ENCODE measurements around the gene DNAJB12. TPM values are rescaled to one million over a fixed set of nuclear protein-coding genes. Genes with fewer than 3 reads are reported as not detected.
"Not testable (repeated sequence)": the region's sequence is repeated elsewhere in the genome, so short reads cannot be mapped to it uniquely, and the experiment has no call there.

Gene DNAJB12
- total RNA-seq, 2 donors from 2014 or later, result 25.3 to 26.4 TPM

GRCh38 chr10:72334825-72335393 lies 19.8 kb downstream of the DNAJB12 start:
- intact Hi-C loops (cut with DNase I), result loop anchor here (5.0 to 10.0 kb wide), 5 partner anchors 110 to 380 kb away; partner anchors contain the start of genes ANAPC16 (in 1 of the 2), ASCC1 (in 1 of the 2) and CHST3 (in 1 of the 2)
- DNase-seq (ENCODE audit: low spot score), result peak; percentile 98

GRCh38 chr10:72334196-72334824 lies 20.4 kb downstream of the DNAJB12 start:
- DNase-seq (ENCODE audit: low spot score), result no peak
- intact Hi-C loops (cut with DNase I), result loop anchor here (10.0 kb wide), 4 partner anchors 110 to 380 kb away; partner anchors contain the start of genes ANAPC16 (in 1 of the 2), ASCC1 (in 1 of the 2) and CHST3 (in 1 of the 2)

DNA sequence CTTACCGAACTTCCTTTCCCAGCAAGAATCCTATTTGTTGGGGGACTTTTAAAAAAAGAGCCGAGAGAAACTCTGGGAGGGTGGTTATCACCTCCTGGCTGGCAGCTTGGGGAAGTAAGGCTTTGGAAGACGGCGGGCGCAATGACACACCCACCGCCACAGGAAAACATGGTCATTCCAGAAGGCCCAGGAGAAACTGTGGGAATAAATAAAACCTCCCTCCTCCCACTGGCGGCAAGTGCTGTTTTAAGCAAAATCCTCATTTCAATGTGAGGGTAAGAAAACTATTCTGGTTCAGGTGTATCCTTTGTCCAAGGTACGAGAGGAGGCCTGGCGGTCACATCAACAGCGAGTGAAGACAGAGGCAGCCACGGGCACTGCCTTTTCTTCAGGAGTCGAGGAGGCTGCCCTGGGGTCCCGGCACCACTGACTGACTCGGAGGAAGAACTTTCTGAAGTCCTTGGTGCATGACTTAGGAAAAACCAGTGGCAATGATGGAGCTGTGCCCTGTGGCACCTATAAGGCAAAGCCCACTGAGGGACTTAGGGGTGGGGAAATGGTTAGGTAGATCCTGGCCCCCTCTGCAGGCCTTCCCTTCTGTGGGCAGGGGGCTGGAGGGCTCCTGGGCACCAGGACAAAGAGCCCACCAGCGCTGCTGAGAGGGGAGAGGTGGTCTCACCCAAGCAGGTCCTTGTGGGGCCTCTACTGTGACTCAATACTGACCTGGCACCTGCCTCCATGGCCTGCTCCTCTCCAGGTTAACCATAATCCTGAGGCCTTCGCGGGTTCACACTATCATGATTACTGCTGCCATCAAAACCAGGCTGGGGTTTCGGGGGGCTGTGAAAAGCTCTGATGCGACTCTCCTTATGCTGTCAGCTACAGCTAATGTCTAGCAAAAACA lies 21.4 kb downstream of the DNAJB12 start:
- DNase-seq (ENCODE audit: low spot score), result no peak
- intact Hi-C loops (cut with DNase I), result loop anchor here (10.0 kb wide), 4 partner anchors 109 to 379 kb away; partner anchors contain the start of genes ANAPC16 (in 1 of the 2), ASCC1 (in 1 of the 2) and CHST3 (in 1 of the 2)

DNA sequence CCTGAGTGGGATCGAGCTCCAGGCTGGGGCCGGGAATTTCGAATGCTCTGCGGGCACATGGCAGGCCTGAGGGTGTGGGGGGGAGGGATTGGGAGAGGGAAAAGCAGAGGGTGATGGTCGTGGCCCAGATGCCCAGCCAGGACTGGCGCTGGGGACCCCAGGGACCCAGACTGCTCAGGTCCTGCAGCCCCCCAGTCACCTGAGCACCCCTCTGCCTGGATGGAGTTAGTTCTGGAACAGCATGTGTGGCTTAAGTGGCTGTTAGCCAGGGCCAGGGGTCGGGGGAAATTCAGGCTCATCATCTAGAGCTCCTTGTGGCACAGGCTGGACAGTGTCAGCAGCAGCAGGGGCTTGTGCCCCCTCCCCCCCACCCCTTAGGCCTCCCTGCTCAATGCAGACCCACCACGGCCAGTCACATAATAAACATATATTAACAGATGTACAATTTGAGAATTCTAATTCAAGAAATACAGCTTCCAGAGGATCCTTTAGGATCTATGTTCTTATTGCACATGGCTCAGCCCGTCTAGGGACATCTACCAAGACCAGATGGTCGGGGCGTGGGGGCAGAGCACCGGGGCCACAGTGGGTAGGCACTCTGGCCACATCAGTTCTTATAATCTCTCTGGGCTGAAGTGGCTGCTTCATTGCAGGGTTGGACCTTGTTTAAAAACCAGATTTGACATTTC lies 22.2 kb downstream of the DNAJB12 start:
- intact Hi-C loops (cut with DNase I), result loop anchor here (10.0 kb wide), 4 partner anchors 108 to 378 kb away; partner anchors contain the start of genes ANAPC16 (in 1 of the 2), ASCC1 (in 1 of the 2) and CHST3 (in 1 of the 2)

DNA sequence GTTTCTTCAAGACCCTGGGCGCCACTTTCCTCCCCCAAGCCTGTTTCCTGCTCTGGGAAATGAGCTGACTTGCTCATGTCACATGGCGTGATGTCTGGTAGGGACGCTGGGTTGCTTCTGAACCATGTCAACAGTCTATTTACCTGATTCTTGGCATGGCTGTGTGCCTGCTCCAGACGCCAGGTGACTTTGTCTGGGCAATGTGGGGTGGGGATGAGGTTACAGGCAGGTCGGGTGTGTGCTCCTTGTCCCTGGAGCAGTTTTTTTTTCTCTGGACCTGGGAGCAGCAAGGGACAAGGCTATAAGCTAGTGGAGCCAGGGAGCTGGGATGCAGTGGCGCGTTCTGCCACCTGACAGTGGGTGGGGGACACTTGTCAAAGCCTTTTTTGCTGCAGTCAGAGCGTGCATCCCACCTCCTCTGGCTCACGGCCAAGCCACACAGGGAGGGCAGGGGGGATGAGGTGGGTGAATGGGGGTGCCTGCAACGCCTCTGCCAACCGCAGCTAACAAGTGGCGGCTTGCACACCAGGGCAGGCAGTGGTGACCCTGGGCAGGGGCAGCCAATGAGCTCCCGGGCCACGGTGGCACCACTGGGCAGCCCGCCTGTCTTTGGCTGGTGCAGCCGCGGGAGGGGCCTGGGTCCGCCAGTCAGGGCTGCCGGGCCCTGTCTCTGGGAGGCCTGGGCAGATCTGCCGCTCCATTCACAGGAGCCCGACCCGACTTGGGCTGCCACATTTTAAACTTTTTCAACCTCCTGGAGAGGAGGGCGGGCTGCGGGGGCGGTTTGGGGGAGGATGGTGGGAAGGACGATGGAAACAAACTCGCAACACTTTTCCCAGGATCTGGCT lies 22.9 kb downstream of the DNAJB12 start:
- intact Hi-C loops (cut with DNase I), result loop anchor here (10.0 kb wide), 4 partner anchors 107 to 377 kb away; partner anchors contain the start of genes ANAPC16 (in 1 of the 2), ASCC1 (in 1 of the 2) and CHST3 (in 1 of the 2)
- DNase-seq (ENCODE audit: low spot score), result peak; percentile 95

More for the DNA sequence above, 22.2 kb downstream of the DNAJB12 start:
- DNase-seq (ENCODE audit: low spot score), result no peak

- intact Hi-C loops (cut with DNase I), result loop anchor here (10.0 kb wide), 4 partner anchors 105 to 375 kb away; partner anchors contain the start of genes ANAPC16 (in 1 of the 2), ASCC1 (in 1 of the 2) and CHST3 (in 1 of the 2)
- DNase-seq (ENCODE audit: low spot score), result no peak
These were observed 24.7 kb downstream of the DNAJB12 start for GRCh38 chr10:72330069-72330426.

- no peak for DNase-seq (ENCODE audit: low spot score)
- intact Hi-C loops (cut with DNase I), result loop anchor here (10.0 kb wide), 5 partner anchors 105 to 375 kb away; partner anchors contain the start of genes ANAPC16 (in 1 of the 2), ASCC1 (in 1 of the 2) and CHST3 (in 1 of the 2)
These were observed 25.2 kb downstream of the DNAJB12 start for GRCh38 chr10:72329290-72330068.

DNA sequence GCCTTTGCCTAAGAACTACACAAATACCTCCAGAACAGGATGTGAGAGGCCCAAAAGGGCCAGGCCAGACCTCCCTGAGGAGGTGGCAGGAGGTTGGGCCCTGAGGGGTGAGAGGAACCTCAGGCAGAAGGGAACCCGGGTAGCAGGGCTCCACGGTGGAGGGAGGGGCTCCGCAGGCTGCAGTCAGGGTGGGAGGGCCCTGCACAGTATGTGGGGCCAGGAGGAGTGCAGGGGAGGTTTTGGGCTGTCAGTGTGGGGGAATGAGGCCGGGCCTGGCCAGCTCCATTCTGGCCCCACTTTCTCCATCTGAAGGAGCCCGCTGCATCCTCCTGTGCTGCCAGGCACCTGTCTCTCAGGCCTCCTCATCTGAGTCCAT lies 25.9 kb downstream of the DNAJB12 start:
- DNase-seq (ENCODE audit: low spot score), result no peak
- intact Hi-C loops (cut with DNase I), result loop anchor here in 1 of 2 donors (10.0 kb wide), 1 partner anchor 204 kb away; no protein-coding TSS in a partner anchor

- peak; percentile 90 for DNase-seq (ENCODE audit: low spot score)
- intact Hi-C loops (cut with DNase I), result loop anchor here in 1 of 2 donors (10.0 kb wide), 1 partner anchor 203 kb away; no protein-coding TSS in a partner anchor
These were observed 26.5 kb downstream of the DNAJB12 start for GRCh38 chr10:72328045-72328828.

DNA sequence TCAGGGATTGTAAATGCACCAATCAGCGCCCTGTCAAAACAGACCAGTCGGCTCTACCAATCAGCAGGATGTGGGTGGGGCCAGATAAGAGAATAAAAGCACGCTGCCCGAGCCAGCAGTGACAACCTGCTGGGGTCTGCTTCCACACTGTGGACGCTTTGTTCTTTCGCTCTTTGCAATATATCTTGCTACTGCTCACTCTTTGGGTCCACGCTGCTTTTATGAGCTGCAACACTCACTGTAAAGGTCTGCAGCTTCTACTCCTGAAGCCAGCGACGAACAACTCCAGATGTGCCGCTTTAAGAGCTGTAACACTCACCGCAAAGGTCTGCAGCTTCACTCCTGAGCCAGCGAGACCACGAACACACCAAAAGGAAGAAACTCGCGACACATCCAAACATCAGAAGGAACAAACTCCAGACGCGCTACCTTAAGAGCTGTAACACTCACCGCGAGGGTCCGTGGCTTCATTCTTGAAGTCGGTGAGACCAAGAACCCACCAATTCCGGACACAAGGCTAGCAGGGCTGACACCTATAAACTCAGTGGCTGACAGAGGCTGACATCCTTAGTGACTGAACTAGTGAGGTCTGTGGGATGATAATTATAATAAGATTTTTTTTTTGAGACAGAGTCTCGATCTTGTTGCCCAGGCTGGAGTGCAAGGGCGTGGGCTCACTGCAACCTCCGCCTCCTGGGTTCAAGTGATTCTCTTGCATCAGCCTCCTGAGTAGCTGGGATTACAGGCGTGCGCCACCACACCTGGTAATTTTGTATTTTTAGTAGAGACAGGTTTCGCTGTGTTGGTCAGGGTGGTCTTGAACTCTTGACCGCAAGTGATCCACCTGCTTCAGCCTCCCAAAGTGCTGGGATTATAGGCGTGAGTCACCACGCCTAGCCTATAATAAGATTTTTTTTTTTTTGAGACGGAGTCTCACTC lies 27.8 kb downstream of the DNAJB12 start:
- intact Hi-C loops (cut with DNase I), result loop anchor here in 1 of 2 donors (10.0 kb wide), 1 partner anchor 202 kb away; no protein-coding TSS in a partner anchor
- DNase-seq (ENCODE audit: low spot score), result not testable (repeated sequence)

DNA sequence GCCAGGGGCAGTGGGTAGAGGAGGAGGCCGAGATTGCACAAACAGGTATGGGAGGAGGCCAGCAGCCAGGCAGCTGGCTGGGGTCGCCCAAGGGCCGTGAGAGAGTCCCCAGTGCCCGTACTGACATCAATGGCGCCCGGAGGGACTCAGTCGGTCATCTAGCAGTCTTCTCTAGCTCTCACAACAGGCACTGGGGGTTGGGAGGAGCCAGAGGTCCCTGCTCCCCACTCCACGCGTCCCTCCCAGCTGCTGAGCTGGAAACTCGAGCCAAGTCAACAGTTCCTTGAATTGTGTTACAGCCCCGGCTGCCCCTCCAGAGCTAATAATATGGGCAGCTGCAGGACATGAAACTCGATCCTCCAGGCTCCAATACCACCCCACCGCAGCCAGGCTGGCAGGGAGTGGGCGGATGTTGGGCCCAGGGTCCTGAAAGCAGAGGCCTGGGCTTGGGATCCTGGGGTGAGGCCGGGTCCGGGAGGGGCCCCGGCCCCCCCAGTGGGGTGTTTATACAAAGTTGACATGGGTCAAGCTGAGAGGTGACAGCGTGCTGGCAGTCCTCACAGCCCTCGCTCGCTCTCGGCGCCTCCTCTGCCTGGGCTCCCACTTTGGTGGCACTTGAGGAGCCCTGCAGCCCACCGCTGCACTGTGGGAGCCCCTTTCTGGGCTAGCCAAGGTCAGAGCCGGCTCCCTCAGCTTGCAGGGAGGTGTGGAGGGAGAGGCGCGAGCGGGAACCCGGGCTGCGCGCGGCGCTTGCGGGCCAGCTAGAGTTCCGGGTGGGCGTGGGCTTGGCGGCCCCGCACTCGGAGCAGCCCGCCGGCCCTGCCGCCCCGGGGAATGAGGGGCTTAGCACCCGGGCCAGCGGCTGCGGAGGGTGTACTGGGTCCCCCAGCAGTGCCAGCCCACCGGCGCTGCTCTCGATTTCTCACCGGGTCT lies 29.2 kb downstream of the DNAJB12 start:
- intact Hi-C loops (cut with DNase I), result loop anchor here in 1 of 2 donors (10.0 kb wide), 1 partner anchor 201 kb away; no protein-coding TSS in a partner anchor
- DNase-seq (ENCODE audit: low spot score), result not testable (repeated sequence)

DNA sequence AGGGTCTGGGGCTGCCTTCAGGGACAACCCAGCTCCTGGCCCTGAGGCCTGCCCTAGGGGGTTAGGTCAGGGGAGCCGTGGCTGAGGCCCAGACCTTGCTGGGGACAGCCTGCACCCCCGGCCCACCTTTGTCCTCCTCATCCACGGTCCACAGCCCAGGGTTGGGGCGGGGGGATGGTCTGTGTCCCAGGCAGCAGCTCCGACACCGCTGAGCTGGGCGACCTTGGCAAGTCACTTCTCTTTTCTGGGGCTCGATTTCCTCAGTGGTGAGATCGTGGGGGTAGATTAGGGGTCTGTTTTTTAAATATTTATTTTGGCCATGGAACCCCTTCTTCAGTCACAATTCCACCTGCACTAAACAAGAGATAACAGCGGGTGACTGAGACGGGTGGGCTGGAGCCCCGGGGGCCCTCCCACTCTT lies 30.9 kb downstream of the DNAJB12 start:
- intact Hi-C loops (cut with DNase I), result loop anchor here in 1 of 2 donors (10.0 kb wide), 1 partner anchor 199 kb away; no protein-coding TSS in a partner anchor
- DNase-seq (ENCODE audit: low spot score), result no peak

DNA sequence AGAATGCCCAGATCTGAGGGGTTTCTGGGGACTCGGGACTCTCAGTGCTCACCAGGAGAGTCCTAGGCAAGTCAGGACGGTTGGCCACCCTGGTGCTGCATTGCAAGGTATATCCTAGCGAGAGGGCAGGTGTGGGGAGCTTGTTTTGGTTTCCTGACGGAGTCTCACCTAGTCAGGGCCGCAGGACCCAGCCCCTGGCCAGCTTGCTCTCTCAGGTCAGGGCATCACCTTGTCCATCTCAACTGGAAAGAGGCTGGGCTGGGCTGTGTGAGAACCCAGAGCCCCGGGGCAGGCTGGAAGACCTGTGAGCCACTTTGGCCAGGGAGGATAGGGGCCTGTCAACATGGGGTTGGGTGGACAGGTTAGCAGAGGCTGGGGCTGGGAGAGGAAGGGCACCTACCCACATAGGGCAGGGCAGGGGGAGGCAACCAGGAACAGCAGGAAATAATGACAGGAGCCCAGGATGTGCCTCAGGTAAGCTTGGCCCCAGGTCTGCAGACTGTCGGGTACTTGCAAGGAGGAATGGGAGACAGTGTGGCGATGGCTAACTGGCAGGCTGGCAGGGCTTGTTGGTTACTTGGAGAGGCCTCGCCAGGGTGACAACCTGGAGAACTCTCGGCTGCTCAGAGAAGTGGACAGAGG lies 31.5 kb downstream of the DNAJB12 start:
- intact Hi-C loops (cut with DNase I), result loop anchor here in 1 of 2 donors (10.0 kb wide), 1 partner anchor 198 kb away; no protein-coding TSS in a partner anchor
- DNase-seq (ENCODE audit: low spot score), result no peak

Measured in posterior vena cava (tissue), 2 donors.